ENCODE data around the gene UNC45B.
"Not testable (repeated sequence)": the region's sequence is repeated elsewhere in the genome, so short reads cannot be mapped to it uniquely, and the experiment has no call there.

The UNC45B gene

DNA sequence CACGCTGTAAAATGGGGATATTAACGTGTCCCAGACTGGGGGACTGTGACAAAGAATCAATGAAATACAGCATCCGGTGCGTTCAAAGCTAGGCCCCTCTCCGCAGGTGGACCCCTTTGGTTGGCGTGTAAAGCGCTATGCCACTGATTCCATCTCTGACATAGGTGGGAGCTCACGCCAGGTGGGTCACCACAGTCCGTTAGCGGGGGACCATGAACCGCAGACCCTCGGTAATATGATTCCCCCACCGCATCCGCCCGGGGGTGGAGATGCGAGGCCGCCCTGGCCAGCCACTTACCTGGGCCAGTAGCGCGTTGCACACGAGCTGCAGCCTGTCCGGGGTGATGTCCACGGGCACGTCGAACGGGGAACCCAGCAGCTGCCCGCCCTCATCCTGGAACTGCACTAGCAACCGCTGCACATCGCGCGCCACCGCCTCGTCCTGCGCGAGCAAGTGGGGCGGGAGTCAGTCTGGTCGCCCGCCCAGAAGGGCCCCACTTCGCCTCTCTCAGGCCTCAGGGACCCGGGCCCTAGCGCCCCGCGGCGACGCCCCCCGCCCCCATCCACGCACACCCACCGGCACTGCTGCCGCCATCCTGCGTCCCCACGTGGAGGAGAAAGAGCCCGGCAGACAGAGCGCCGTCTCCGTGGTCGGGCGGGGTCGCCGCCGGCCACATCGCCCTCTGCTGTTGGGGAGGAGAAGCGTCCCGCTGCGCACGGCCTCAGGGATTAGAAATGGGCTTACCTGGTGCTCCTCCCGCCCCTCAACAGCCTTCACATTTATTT lies 5.7 kb upstream of the UNC45B start, which contains the start of gene NLE1:
Gene NLE1, minus strand, starts transcription at position 623 of the 786 bp plus-strand sequence. Its CDS starts 28 bp downstream, at position 595.
- no peak for DNase-seq

- no peak for DNase-seq
Measured at GRCh38 chr17:35142467-35142796, 5.2 kb upstream of the UNC45B start.

DNA sequence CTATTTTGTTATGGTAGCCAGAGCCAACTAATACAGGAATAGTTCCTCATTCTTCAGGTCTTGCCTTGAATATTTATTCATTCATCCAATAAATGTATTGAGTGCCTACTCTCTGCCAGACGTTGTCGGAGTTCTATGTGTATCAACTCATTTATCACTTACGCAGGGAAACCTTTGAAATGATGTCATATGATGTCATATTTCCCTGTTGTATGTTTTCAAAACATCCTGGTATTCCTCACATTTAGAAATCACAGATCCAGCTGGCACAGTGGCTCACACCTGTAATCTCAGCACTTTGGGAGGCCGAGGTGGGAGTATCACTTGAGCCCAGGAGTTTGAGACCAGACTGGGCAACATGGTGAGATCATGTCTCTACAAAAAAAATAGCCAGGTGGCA lies 2.8 kb upstream of the UNC45B start:
- no peak for DNase-seq

- no peak for DNase-seq
Measured at GRCh38 chr17:35146214-35146833, 1.3 kb upstream of the UNC45B start.

DNA sequence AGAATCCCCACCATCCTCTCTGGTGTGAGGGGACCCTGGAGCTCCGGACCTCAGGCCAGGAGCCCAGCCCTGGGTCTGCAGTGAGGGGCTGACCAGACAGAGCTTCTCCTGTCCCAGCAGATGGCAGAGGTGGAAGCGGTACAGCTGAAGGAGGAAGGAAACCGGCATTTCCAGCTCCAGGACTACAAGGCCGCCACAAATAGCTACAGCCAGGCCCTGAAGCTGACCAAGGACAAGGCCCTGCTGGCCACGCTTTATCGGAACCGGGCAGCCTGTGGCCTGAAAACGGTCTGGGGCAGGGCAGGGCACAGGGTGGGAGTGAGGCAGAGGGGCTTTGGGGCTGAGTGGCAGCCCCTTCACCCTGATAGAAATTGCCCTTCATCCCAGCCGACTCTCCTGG lies 527 bp downstream of the UNC45B start:
- DNase-seq, result no peak

DNA sequence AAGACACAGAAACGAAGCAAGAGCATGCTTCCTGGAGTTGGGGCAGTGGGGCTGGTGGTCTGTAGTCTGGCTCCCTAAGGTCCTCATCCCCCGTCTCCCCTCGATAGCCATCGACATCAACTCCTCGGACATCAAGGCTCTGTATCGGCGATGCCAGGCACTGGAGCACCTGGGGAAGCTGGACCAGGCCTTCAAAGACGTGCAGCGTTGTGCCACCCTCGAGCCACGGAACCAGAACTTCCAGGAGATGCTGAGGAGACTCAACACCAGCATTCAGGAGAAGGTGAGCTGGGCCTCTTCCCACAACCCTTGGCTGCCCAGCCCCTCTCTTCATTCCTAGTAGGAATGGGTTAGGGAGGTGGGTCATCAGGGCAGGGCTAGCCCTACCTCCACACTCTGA lies 2.3 kb downstream of the UNC45B start:
- DNase-seq, result no peak

GRCh38 chr17:35151080-35151479 lies 3.5 kb downstream of the UNC45B start:
- not testable (repeated sequence) for DNase-seq

DNA sequence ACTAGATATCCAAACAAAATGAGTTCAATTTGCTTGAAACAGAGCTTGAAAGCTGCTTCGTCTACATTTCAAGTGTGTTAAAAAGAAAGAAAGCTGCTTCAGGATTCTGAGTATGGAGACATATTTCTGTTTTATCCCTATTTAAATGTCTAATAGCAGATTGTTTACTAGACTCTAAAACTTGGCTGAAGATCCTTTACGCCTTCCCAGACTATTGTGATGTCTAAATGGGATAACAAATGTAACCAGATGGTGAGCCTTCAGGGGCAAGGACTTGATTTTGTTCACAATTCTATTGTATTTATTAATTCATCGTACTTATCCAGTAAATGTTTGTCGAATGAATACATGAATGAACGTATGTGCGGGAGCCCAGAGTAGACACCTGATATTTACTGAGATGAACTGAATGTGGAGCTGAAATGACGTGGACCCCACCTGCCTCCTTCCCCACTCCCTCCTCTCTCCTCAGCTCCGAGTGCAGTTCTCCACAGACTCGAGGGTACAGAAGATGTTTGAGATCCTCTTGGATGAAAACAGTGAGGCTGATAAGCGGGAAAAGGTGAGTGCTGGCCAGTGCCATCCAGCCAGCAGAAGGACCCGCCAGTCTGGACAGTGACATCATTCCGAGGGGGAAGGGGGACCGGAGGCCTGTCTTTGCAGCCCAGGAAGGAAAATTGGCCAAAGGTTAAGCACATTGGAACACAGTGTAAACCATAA lies 5.0 kb downstream of the UNC45B start:
- no peak for DNase-seq

GRCh38 chr17:35154196-35155165 lies 6.9 kb downstream of the UNC45B start:
- DNase-seq, result no peak

GRCh38 chr17:35155246-35155645 lies 7.6 kb downstream of the UNC45B start:
- DNase-seq, result no peak

GRCh38 chr17:35159940-35160339 lies 12.3 kb downstream of the UNC45B start:
- no peak for DNase-seq

DNA sequence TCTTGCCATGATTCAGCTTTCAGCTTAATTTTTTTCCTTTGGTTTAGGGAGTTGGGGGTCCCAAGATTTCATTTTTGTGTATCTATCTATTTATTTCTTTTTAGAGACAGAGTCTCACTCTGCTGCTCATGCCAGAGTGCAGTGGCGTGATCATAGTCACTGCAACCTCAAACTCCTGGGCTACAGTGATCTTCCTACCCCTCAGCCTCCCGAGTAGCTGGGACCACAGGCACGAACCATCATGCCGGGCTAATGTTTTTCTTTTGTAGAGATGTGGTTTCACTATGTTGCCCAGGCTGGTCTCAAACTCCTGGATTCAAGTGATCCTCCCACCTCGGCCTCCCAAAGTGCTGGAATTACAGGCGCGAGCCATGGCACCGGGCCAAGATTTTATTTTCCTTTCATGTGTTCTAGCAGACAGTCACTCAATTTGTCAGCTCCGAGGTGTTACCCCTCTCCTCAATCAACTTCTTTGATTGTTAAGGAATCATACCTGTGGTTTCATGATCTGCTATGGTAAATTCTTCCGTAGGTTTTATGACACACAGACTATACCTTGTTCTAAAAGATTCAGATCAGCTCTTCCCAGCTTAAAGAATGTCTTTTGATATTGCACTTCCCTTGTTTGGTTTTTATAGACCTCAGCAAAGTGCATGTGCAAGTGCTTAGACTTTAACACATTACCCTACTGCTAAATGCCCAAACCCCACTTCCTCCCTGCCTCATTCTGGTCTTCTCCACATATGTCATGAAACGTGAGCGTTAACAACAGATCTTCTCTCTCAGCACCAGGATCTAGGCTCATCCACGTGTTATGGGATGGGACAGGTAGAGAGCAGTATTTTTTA lies 13.0 kb downstream of the UNC45B start:
- DNase-seq, result no peak

- no peak for DNase-seq
Measured at GRCh38 chr17:35161281-35161761, 13.7 kb downstream of the UNC45B start.

DNA sequence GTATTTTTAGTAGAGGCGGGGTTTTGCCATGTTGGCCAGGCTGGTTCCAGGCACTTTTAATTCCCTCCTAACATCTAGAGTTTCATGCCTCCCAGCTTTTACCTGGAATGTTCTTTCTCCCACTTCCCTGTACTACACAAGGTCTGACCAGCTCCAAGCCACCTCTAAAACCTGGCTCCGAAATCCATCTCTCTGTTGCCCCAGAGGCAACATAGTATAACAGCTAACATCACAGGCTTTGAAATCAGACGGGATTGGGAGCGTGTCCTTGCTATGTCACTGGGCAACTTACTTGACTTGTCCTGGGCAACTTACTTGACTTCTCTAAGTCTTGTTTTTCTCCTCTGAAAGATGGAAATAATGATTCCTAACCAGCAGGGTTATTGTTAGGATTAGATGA lies 15.1 kb downstream of the UNC45B start:
- DNase-seq, result no peak

DNA sequence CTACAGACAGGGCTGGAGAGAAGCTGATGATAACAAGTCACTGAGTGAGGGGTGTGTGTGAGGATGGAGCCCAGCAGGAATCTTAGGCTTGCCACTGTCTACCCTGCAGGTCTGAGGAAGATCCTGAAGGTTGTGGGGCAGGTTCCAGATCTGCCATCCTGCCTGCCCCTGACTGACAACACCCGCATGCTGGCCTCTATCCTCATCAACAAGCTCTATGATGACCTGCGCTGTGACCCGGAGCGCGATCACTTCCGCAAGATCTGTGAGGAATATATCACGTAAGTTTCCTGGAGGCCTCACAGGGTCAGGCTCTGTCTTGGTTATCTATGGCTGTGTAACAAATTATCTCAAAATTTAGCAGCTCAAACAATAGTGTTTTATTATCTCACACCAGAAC lies 16.3 kb downstream of the UNC45B start:
- DNase-seq, result no peak

DNA sequence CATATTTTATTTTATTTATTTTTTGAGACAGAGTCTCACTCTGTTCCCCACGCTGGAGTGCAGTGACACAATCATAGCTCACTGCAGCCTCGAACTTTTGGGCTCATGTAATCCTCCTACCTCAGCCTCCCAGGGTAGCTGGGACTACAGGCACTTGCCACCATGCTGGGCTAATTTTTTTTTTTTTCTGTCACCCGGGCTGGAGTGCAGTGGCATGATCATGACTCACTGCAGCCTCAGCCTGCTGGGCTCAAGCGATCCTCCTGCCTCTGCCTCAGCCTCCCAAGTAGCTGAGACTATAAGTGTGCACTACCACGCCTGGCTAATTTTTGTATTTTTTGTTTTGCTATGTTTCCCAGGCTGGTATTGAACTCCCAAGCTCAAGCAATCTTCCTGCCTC lies 17.1 kb downstream of the UNC45B start:
- no peak for DNase-seq

DNA sequence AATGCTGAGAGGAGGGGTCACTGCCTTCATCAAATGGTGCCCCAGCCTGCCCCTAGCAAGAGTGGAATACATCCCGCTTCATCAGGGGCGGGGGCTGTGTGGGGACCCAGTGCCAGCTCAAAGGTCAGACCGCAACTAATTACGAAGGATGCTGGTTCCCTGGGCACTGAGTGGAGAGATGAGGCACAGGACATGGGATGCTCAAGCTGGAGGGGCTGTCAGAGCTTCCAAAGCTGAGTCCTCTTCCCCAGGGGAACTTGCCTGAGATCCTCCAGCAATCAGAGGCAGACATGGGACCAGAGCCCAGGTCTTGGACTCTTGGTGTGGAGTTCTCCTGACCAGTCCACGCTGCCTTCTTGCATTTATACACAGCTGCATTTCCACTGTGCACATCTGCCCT lies 18.9 kb downstream of the UNC45B start:
- DNase-seq, result no peak

DNA sequence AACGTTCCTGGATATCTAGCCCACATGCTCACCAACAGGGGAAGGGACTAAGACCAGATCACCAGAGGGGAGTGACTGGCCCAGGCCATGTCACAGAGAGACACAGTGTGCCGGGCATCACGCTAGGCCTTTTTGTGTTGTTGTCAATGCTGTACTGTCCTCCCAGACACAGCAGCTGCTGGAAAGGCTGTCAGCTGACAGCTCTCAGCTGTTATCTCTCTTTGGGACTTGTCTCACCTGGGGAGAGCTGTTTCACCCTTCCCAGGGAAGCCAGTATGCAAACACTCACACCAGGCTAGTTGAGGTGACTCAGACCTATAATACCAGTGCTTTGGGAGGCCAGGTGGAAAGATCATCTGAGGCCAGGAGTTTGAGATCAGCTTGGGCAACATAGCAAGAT lies 19.4 kb downstream of the UNC45B start:
- DNase-seq, result no peak

- DNase-seq, result no peak
Measured at GRCh38 chr17:35167666-35168065, 20.0 kb downstream of the UNC45B start.

- DNase-seq, result no peak
Measured at GRCh38 chr17:35169835-35170363, 22.3 kb downstream of the UNC45B start.

DNA sequence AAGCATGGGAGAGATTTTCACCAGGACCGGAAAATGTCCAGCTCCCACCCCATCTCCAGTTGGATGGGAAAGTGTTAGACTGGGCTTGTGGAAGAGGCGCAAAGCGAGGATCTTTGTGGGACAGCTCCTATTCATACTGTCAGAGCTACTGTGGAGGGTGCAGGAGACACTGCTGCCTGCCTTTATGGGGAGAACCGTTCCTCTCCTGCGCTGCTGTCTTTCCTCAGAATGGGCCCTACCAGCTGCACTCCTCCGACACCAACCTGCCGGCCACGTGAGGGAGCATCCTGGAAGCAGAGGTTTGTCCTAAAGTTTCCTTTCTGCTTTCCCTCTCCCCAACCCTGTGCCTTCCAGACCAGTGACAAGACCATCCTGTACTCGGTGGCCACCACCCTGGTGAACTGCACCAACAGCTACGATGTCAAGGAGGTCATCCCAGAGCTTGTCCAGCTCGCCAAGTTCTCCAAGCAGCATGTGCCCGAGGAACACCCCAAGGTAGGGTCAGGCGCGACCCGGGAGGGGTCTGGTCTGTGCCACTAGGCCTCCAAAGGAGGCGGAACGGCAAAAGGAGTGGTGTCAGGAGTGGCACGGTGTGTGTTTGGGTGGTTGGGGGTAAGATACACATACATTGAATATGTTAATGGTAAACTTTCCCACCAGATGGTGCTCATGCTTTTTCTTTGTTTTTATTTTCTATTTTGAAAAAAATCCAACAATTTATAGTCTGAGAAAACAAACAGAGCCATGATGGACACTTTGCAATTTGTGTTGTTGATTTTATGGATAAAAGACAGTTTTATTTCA lies 23.6 kb downstream of the UNC45B start:
- DNase-seq, result no peak
